H9 (cell line): ENCODE measurements around the gene MYO1E. TPM values are rescaled to one million over a fixed set of nuclear protein-coding genes. Genes with fewer than 3 reads are reported as not detected.

ENCODE experiments used
- DNase-seq: peaks from one replicate; pipeline ENCODE4 v3.0.0-alpha.2; 2017
- H2AFZ ChIP-seq: one replicate; pipeline ENCODE4 v1.6.1; 2013; ENCODE audit warnings: mild to moderate bottlenecking, low read length, control low read depth, moderate library complexity
- H2AK5ac ChIP-seq: 2 replicates; pipeline ENCODE4 v1.6.1; 2013; ENCODE audit warnings: low read length, control low read depth, mixed read lengths; ENCODE audit not compliant: insufficient read length
- H2BK120ac ChIP-seq: one replicate; pipeline ENCODE4 v1.6.1; 2013; ENCODE audit warnings: low read depth, mild to moderate bottlenecking, low read length, control low read depth, inconsistent platforms; ENCODE audit not compliant: poor library complexity, severe bottlenecking
- H2BK12ac ChIP-seq: 2 replicates; pipeline ENCODE4 v1.6.1; 2013; ENCODE audit warnings: low read length, control low read depth, mixed read lengths, low read depth; ENCODE audit not compliant: insufficient read length
- H2BK15ac ChIP-seq: 2 replicates; pipeline ENCODE4 v1.6.1; 2013; ENCODE audit warnings: low read depth, low read length, control low read depth
- H2BK20ac ChIP-seq: one replicate; pipeline ENCODE4 v1.6.1; 2013; ENCODE audit warnings: low read depth, mild to moderate bottlenecking, low read length, control low read depth, inconsistent platforms; ENCODE audit not compliant: poor library complexity, severe bottlenecking
- H2BK5ac ChIP-seq: 2 replicates; pipeline ENCODE4 v1.6.1; 2013; ENCODE audit warnings: low read length, control low read depth, mixed read lengths; ENCODE audit not compliant: insufficient read length
- H3K14ac ChIP-seq: 2 replicates; pipeline ENCODE4 v1.6.1; 2013; ENCODE audit warnings: low read length, control low read depth; ENCODE audit not compliant: insufficient read depth
- H3K18ac ChIP-seq: 2 replicates; pipeline ENCODE4 v1.6.1; 2013; ENCODE audit warnings: low read depth, mild to moderate bottlenecking, mixed read lengths, low read length, control low read depth; ENCODE audit not compliant: insufficient read length
- H3K23ac ChIP-seq: 2 replicates; pipeline ENCODE4 v1.6.1; 2013; ENCODE audit warnings: low read length, control low read depth, mixed read lengths, low read depth; ENCODE audit not compliant: insufficient read length
- H3K23me2 ChIP-seq: 2 replicates; pipeline ENCODE4 v1.6.1; 2013; ENCODE audit warnings: low read depth, mild to moderate bottlenecking, mixed read lengths, low read length, control low read depth; ENCODE audit not compliant: insufficient read length, poor library complexity, severe bottlenecking
- H3K27ac ChIP-seq: 2 replicates; pipeline ENCODE4 v1.5.1; 2013; ENCODE audit warnings: low read length, control low read depth, mixed read lengths, low read depth; ENCODE audit not compliant: insufficient read length
- H3K27me3 ChIP-seq: 2 replicates; pipeline ENCODE4 v1.6.1; 2013; ENCODE audit warnings: low read length, control low read depth, inconsistent platforms; ENCODE audit not compliant: insufficient read depth
- H3K4ac ChIP-seq: 2 replicates; pipeline ENCODE4 v1.6.1; 2013; ENCODE audit warnings: low read depth, mild to moderate bottlenecking, control low read depth, inconsistent platforms, low read length, moderate library complexity
- H3K4me1 ChIP-seq: 2 replicates; pipeline ENCODE4 v1.6.1; 2013; ENCODE audit warnings: low read length, control low read depth, inconsistent platforms; ENCODE audit not compliant: insufficient read depth
- H3K4me2 ChIP-seq: 2 replicates; pipeline ENCODE4 v1.6.1; 2013; ENCODE audit warnings: low read length, control low read depth, mixed read lengths; ENCODE audit not compliant: insufficient read length, insufficient read depth
- H3K56ac ChIP-seq: 2 replicates; pipeline ENCODE4 v1.6.1; 2013; ENCODE audit warnings: low read depth, mild to moderate bottlenecking, mixed read lengths, low read length, control low read depth; ENCODE audit not compliant: insufficient read length
- H3K79me1 ChIP-seq: 2 replicates; pipeline ENCODE4 v1.6.1; 2013; ENCODE audit warnings: low read depth, mild to moderate bottlenecking, moderate library complexity, low read length, control low read depth, inconsistent platforms; ENCODE audit not compliant: insufficient read depth, poor library complexity, severe bottlenecking
- H3K79me2 ChIP-seq: 2 replicates; pipeline ENCODE4 v1.6.1; 2013; ENCODE audit warnings: low read length, control low read depth, inconsistent platforms; ENCODE audit not compliant: insufficient read depth
- H3K9ac ChIP-seq: 2 replicates; pipeline ENCODE4 v1.6.1; 2013; ENCODE audit warnings: low read length, control low read depth, mixed read lengths; ENCODE audit not compliant: insufficient read length; ENCODE audit errors: extremely low read depth
- H3K9me3 ChIP-seq: one replicate; pipeline ENCODE4 v1.6.1; 2013; ENCODE audit warnings: low read depth, low read length, inconsistent platforms; ENCODE audit not compliant: control insufficient read depth
- H3T11ph ChIP-seq: one replicate; pipeline ENCODE4 v1.6.1; 2013; ENCODE audit warnings: mild to moderate bottlenecking, low read length, control low read depth, inconsistent platforms
- H4K20me1 ChIP-seq: one replicate; pipeline ENCODE4 v1.6.1; 2013; ENCODE audit not compliant: control insufficient read depth, insufficient read length, insufficient read depth
- H4K5ac ChIP-seq: 2 replicates; pipeline ENCODE4 v1.6.1; 2013; ENCODE audit warnings: low read depth, mild to moderate bottlenecking, mixed read lengths, low read length, control low read depth; ENCODE audit not compliant: insufficient read length
- H4K8ac ChIP-seq: replicated peaks from 2 replicates; pipeline ENCODE4 v1.6.1; 2013; ENCODE audit warnings: low read length, control low read depth, mixed read lengths, low read depth; ENCODE audit not compliant: insufficient read length
- H4K91ac ChIP-seq: 2 replicates; pipeline ENCODE4 v1.6.1; 2013; ENCODE audit warnings: low read depth, mild to moderate bottlenecking, moderate library complexity, mixed read lengths, low read length, control low read depth; ENCODE audit not compliant: insufficient read length
- H3K27ac Mint-ChIP-seq, 3 experiments: 2 replicates in 2 of 3; 3 replicates in 1 of 3; pipeline ENCODE4 v1.8.0; 2020 to 2021; ENCODE audit warnings: mixed read lengths in 3 of 3, mild to moderate bottlenecking in 1 of 3, moderate library complexity in 1 of 3
- H3K27me3 Mint-ChIP-seq: 2 replicates; pipeline ENCODE4 v1.8.0; 2021; ENCODE audit warnings: low read depth, mild to moderate bottlenecking, moderate library complexity, mixed read lengths
- H3K36me3 Mint-ChIP-seq, 3 experiments: 2 replicates in 2 of 3; 3 replicates in 1 of 3; pipeline ENCODE4 v1.8.0; 2020 to 2021; ENCODE audit warnings: low read depth in 3 of 3, mixed read lengths in 3 of 3; ENCODE audit not compliant: insufficient read depth in 1 of 3
- H3K4me1 Mint-ChIP-seq, 2 experiments: 2 replicates each; pipeline ENCODE4 v1.8.0; 2020; ENCODE audit warnings: mixed read lengths in 2 of 2
- H3K4me3 Mint-ChIP-seq, 2 experiments: 2 replicates in 1 of 2; 3 replicates in 1 of 2; pipeline ENCODE4 v1.8.0; 2020 to 2021; ENCODE audit warnings: mild to moderate bottlenecking in 2 of 2, mixed read lengths in 2 of 2, moderate library complexity in 1 of 2
- H3K9me3 Mint-ChIP-seq, 2 experiments: 2 replicates in 1 of 2; 3 replicates in 1 of 2; pipeline ENCODE4 v1.8.0; 2020; ENCODE audit warnings: mild to moderate bottlenecking in 2 of 2, mixed read lengths in 2 of 2, moderate library complexity in 1 of 2
- WGBS: extraction: QIAGEN DNeasy Blood & Tissue Kit; methylation state at CpG from one replicate; pipeline ENCODE4 v1.1.7; 2013; ENCODE audit warnings: missing lambda C conversion rate, low lambda C conversion rate, mixed read lengths; ENCODE audit not compliant: insufficient read length; ENCODE audit errors: extremely low coverage; 5-methylcytosine and 5-hydroxymethylcytosine counted together
- total RNA-seq: library from RNA; stranded (reverse); gene quantifications from 2 replicates; pipeline ENCODE4 v1.2.1, GENCODE V29; 2021
- TF ChIP-seq, protein P1 (sequence below): fragments of 200-600 bp; sonication (generic); conservative IDR thresholded peaks from 3 replicates; pipeline ENCODE4 v1.8.0; 2021; ENCODE audit warnings: antibody characterized with exemption, mild to moderate bottlenecking

The MYO1E gene
- total RNA-seq, 1 experiment from 2014 or later: 235 TPM

DNA sequence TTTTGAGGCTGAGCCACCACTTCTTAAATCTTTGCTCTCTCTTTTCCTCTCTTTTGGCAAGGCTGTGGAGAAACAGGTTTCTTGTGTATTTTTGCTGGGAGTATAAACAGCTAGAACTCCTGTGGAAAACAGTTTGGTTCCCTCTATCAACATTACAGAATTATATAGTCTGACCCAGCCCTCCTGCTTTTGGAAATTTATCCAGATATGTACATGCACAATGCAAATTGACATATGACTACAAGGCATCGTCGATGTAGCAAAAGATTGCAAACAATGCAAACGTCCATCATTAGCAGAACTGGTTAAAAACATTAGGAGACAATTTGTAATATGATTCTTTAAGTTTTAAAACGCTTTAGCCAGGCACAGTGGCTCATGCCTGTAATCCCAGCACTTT is 12.5 kb upstream of the MYO1E start:
- H2BK20ac ChIP-seq: no peak overlapping the region
- Mint-ChIP-seq H3K36me3 (peaks cover 2 to 13% (median 4%) of the 10 kb centered on the region in 3 experiments; a peak in 3 of 7 replicates), H3K9me3 (no peaks in the 10 kb centered on the region), H3K27ac (no peak overlapping the region), H3K27me3 (no peaks in the 10 kb centered on the region), H3K4me1 (peaks cover 0 to 5% of the 10 kb centered on the region in 2 experiments; a peak in 2 of 4 replicates), H3K4me3 (no peak overlapping the region)
- no peak overlapping the region for H2AFZ ChIP-seq
- H3K79me1 ChIP-seq: no peaks in the 10 kb centered on the region
- no peak overlapping the region for H3K9ac ChIP-seq
- H3K4me1 ChIP-seq: no peaks in the 10 kb centered on the region
- H3K56ac ChIP-seq: no peak overlapping the region
- H3K23me2 ChIP-seq: no peaks in the 10 kb centered on the region
- no peak for DNase-seq
- no peak overlapping the region for H3K18ac ChIP-seq
- H2BK120ac ChIP-seq: no peak overlapping the region
- no peak overlapping the region for H2AK5ac ChIP-seq
- no CpG with 5 or more reads among the region's 4 CpGs for WGBS
- no peak overlapping the region for H4K5ac ChIP-seq
- no peak overlapping the region for H3K27ac ChIP-seq
- no peaks in the 10 kb centered on the region for H3K9me3 ChIP-seq
- no peak overlapping the region for H3T11ph ChIP-seq
- no peak overlapping the region for H2BK15ac ChIP-seq
- no peak overlapping the region for H4K91ac ChIP-seq
- H2BK5ac ChIP-seq: no peak overlapping the region
- no peak overlapping the region for H3K4ac ChIP-seq
- no peak overlapping the region for H2BK12ac ChIP-seq
- H3K27me3 ChIP-seq: no peaks in the 10 kb centered on the region
- H3K79me2 ChIP-seq: no peaks in the 10 kb centered on the region
- H3K4me2 ChIP-seq: no peak overlapping the region
- TF ChIP-seq, protein P1, sequence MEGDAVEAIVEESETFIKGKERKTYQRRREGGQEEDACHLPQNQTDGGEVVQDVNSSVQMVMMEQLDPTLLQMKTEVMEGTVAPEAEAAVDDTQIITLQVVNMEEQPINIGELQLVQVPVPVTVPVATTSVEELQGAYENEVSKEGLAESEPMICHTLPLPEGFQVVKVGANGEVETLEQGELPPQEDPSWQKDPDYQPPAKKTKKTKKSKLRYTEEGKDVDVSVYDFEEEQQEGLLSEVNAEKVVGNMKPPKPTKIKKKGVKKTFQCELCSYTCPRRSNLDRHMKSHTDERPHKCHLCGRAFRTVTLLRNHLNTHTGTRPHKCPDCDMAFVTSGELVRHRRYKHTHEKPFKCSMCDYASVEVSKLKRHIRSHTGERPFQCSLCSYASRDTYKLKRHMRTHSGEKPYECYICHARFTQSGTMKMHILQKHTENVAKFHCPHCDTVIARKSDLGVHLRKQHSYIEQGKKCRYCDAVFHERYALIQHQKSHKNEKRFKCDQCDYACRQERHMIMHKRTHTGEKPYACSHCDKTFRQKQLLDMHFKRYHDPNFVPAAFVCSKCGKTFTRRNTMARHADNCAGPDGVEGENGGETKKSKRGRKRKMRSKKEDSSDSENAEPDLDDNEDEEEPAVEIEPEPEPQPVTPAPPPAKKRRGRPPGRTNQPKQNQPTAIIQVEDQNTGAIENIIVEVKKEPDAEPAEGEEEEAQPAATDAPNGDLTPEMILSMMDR: no peak
- H3K14ac ChIP-seq: no peak overlapping the region
- no peak overlapping the region for H3K23ac ChIP-seq
- H4K8ac ChIP-seq: no peak overlapping the region
- H4K20me1 ChIP-seq: no peaks in the 10 kb centered on the region
